Testis (tissue), 3 donors: ENCODE results near the gene PIP5K1B. TPM values are rescaled to one million over a fixed set of nuclear protein-coding genes. Genes with fewer than 3 reads are reported as not detected.

Source experiments
- DNase-seq: peaks from one replicate; pipeline ENCODE4 v3.0.0-alpha.2; 2019
- H3K27ac ChIP-seq, 2 donors: fragments of 200-600 bp; sonication (generic); one replicate each; pipeline ENCODE4 v1.5.1; 2019
- H3K27me3 ChIP-seq: fragments of 200-600 bp; sonication (generic); one replicate; pipeline ENCODE4 v1.5.1; 2019
- H3K36me3 ChIP-seq: fragments of 200-600 bp; sonication (generic); one replicate; pipeline ENCODE4 v1.5.1; 2017; ENCODE audit warnings: low read depth; ENCODE audit errors: missing control alignments
- H3K4me1 ChIP-seq: fragments of 200-600 bp; sonication (generic); one replicate; pipeline ENCODE4 v1.5.1; 2019
- H3K4me3 ChIP-seq, 2 donors: fragments of 200-600 bp; sonication (generic); one replicate each; pipeline ENCODE4 v1.5.1; 2017 to 2019
- H3K9me3 ChIP-seq: fragments of 200-600 bp; sonication (generic); one replicate; pipeline ENCODE4 v1.5.1; 2017
- CTCF ChIP-seq, 3 experiments: fragments of 450-650 bp in 2 of 3; fragments of 200-600 bp in 1 of 3; sonication (generic) in 1 of 3; IDR thresholded peaks; one replicate each; pipeline ENCODE4 v1.5.1; 2016 to 2019; ENCODE audit warnings: antibody characterized with exemption in 3 of 3, mild to moderate bottlenecking in 2 of 3, moderate library complexity in 1 of 3
- POLR2A ChIP-seq: fragments of 450-650 bp; IDR thresholded peaks from one replicate; pipeline ENCODE4 v1.6.1; 2017; ENCODE audit warnings: antibody characterized with exemption, mild to moderate bottlenecking, moderate library complexity
- WGBS, 2 donors: methylation state at CpG; one replicate each; pipeline ENCODE4 v1.1.5; 2018; 5-methylcytosine and 5-hydroxymethylcytosine counted together
- intact Hi-C: fragments of 100-400 bp; cut with DNase I; formaldehyde crosslinking; loops from one replicate; pipeline ENCODE4 v1.15.1; 2023; ENCODE audit warnings: low total_unique reads
- polyA plus RNA-seq: library from polyadenylated mRNA; stranded (reverse); fragments of 350-450 nt; fragmentation: Illumina TruSeq; extraction: RNeasy Lipid Tissue Mini Kit (QIAGEN cat#74804); gene quantifications from one replicate; pipeline ENCODE4 v1.2.3, GENCODE V29; 2014; ENCODE audit warnings: low read depth, low replicate concordance; ENCODE audit not compliant: insufficient read depth
- total RNA-seq, 2 donors: library from RNA; depleted of rRNA; stranded (reverse); fragments of >200 nt; gene quantifications; one replicate each; pipeline ENCODE4 v1.2.3, GENCODE V29; 2016

Gene PIP5K1B
- total and polyA plus RNA-seq, 3 donors from 2014 or later: 53.6 to 70.5 (median 66.9) TPM

DNA sequence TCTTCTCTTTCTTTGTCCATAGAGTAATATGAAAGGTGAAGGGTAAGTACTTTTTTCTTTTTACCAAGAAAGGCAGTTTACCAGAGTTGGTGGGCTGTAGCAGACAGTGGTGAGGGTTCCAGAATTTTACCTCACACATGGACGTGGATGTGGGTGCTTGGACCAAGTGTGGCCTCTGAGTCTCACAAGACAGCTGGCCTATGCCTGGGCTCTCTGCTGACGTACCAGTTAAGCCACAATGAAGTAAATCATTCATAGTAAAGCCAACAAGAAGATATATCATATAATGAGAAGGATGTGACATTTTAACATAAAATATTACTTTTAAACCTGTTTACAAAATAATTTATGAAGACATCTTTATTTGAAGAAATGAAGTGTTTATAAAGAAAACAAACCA, 202.9 kb downstream of the PIP5K1B start:
- intact Hi-C loops: no loop called here

DNA sequence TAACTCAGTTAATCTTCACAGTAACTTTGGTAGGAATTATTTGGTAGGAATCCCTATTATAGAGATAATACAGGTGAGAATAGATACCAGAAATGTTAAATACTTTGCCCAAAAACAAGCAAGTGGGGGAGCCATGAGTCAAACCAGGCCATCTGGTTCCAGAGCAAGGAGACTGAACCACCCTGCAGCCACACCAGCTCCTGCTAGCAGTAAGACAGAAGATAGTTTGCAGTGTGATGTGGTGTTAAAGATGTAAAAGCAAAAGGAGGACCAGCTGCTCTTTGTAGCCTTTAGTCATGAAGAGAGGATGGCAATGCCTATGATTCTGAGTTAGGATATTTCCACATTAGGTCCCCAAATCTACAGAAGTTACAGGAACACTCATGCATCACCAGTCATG, 207.5 kb downstream of the PIP5K1B start:
- no peak overlapping the region for H3K27ac ChIP-seq
- peaks cover 5% of the 10 kb centered on the region for H3K4me1 ChIP-seq
- no peaks in the 10 kb centered on the region for H3K9me3 ChIP-seq
- intact Hi-C loops: no loop called here
- no peaks in the 10 kb centered on the region for H3K36me3 ChIP-seq
- no peak for DNase-seq
- TF ChIP-seq CTCF (IDR thresholded peaks at IDR 0.05) (no peak), POLR2A (no peak)
- H3K27me3 ChIP-seq: no peaks in the 10 kb centered on the region
- H3K4me3 ChIP-seq: no peak overlapping the region

More for the DNA sequence above, 202.9 kb downstream of the PIP5K1B start:
- H3K4me3 ChIP-seq: no peak overlapping the region
- H3K4me1 ChIP-seq: no peaks in the 10 kb centered on the region
- H3K27me3 ChIP-seq: no peaks in the 10 kb centered on the region
- H3K36me3 ChIP-seq: no peaks in the 10 kb centered on the region
- no peak for DNase-seq
- TF ChIP-seq POLR2A (no peak), CTCF (IDR thresholded peaks at IDR 0.05) (no peak)
- 92 to 98% methylated on average over 2 of the region's 2 CpGs for WGBS, 2 donors
- H3K9me3 ChIP-seq: no peaks in the 10 kb centered on the region
- H3K27ac ChIP-seq: no peak overlapping the region

DNA sequence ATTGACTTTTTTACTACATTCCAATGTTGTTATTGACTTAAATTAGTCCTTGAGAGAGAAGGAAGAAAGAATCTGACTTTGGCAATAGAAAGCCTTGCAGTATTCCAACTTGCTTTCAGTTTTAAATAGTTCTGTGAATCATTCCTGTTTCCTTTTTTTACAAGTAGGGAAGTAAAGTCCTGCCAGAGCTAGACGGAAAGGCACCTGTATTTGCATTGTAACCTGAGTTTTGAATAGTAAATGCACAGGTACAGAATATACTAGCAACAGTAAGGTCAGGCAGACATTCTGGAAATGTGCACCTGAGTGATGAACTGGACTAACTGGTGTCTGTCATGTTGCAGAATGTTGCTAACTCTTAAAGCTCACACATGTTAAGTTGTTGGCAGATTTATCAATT, 208.0 kb downstream of the PIP5K1B start:
- Histone ChIP-seq H3K4me1 (peaks cover 5% of the 10 kb centered on the region), H3K27me3 (no peaks in the 10 kb centered on the region), H3K36me3 (no peaks in the 10 kb centered on the region), H3K4me3 (no peak overlapping the region), H3K27ac (no peak overlapping the region), H3K9me3 (no peaks in the 10 kb centered on the region)
- TF ChIP-seq POLR2A: no peak
- no peak for TF ChIP-seq CTCF (IDR thresholded peaks at IDR 0.05)
- WGBS, 2 donors: 0 to 6% methylated on average over 1 of the region's 1 CpG
- intact Hi-C loops: no loop called here
- no peak for DNase-seq

DNA sequence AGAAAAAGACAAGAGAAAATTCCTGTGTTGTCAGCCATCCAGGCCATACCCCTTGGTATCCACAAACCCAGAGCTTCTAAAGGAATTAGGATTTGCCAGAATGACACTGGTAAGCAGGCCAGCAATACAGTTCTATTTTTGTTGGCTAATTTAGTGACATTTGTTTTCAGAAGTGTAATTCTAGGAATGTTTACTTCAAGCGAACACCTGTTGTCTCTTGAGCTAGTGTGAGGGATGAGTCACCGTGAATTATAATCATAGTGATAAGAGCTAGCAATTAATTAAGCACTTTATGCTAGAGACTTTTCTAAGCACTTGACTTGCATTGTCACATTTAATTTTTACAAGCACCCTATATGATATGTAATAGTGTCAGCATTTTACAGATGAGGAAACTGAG, 209.7 kb downstream of the PIP5K1B start:
- Histone ChIP-seq H3K27me3 (no peaks in the 10 kb centered on the region), H3K27ac (no peak overlapping the region), H3K9me3 (no peaks in the 10 kb centered on the region), H3K36me3 (no peaks in the 10 kb centered on the region), H3K4me3 (no peak overlapping the region), H3K4me1 (peaks cover 5% of the 10 kb centered on the region)
- TF ChIP-seq CTCF (IDR thresholded peaks at IDR 0.05) (no peak), POLR2A (no peak)
- WGBS, 2 donors: 77 to 81% methylated on average over 2 of the region's 2 CpGs
- intact Hi-C loops: no loop called here
- no peak for DNase-seq

- Histone ChIP-seq H3K27me3 (no peaks in the 10 kb centered on the region), H3K36me3 (no peaks in the 10 kb centered on the region), H3K4me3 (no peak overlapping the region), H3K27ac (no peak overlapping the region), H3K9me3 (no peaks in the 10 kb centered on the region), H3K4me1 (peaks cover 5% of the 10 kb centered on the region)
- WGBS, 2 donors: 73 to 84% methylated on average over 2 of the region's 2 CpGs
- DNase-seq: no peak
- intact Hi-C loops: no loop called here
- TF ChIP-seq POLR2A (no peak), CTCF (IDR thresholded peaks at IDR 0.05) (no peak)
Observed at GRCh38 chr9:68919661-68920060, 214.6 kb downstream of the PIP5K1B start.
